B cell (primary cell): Measurements from ENCODE around the gene DCDC1. TPM values are rescaled to one million over a fixed set of nuclear protein-coding genes. Genes with fewer than 3 reads are reported as not detected.
"Not testable (repeated sequence)": the region's sequence is repeated elsewhere in the genome, so short reads cannot be mapped to it uniquely, and the experiment has no call there.

Experiments used
- ATAC-seq: fragments of 200-7000 bp; cut with Tn5 transposase; one replicate; pipeline ENCODE4 v1.10.0; 2021; ENCODE audit warnings: low read depth, mild to moderate bottlenecking, moderate number of reproducible peaks, moderate library complexity
- CTCF ChIA-PET: fragments of 350-600 bp; sonication (Branson Sonifier 250); formaldehyde crosslinking; loops from one replicate; lab custom pipeline; 2021; ENCODE audit warnings: antibody characterized with exemption, inconsistent platforms; lab: Charles Lee
- POLR2A ChIA-PET: fragments of 350-600 bp; sonication (Branson Sonifier 250); formaldehyde crosslinking; loops from one replicate; lab custom pipeline; 2021; ENCODE audit warnings: antibody characterized with exemption; lab: Charles Lee
- DNase-seq: peaks from one replicate; pipeline ENCODE4 v3.0.0; 2013
- H2AFZ ChIP-seq: 2 replicates; pipeline ENCODE4 v1.6.1; 2012; ENCODE audit warnings: mild to moderate bottlenecking, low read depth, low read length; ENCODE audit not compliant: insufficient read depth, poor library complexity, severe bottlenecking
- H3K27ac ChIP-seq, 2 donors: 1 replicate in 1 of 2; 2 replicates in 1 of 2; pipeline ENCODE4 v1.5.1; 2012 to 2013; ENCODE audit warnings: low read length in 2 of 2, mild to moderate bottlenecking in 2 of 2, moderate library complexity in 1 of 2
- H3K27me3 ChIP-seq, 4 experiments: fragments of 200-600 bp in 1 of 4; sonication (generic) in 1 of 4; replicated peaks in 1 of 4; 1 replicate in 2 of 4; 2 replicates in 2 of 4; pipeline versions ENCODE4 v1.6.1 to v1.7.0; 2013 to 2016; ENCODE audit warnings: low read length in 3 of 4, mild to moderate bottlenecking in 2 of 4, mixed read lengths in 1 of 4, moderate library complexity in 1 of 4; ENCODE audit not compliant: insufficient read depth in 4 of 4, control insufficient read depth in 3 of 4; ENCODE audit errors: control extremely low read depth in 1 of 4
- H3K36me3 ChIP-seq, 2 experiments: replicated peaks in 1 of 2; 1 replicate in 1 of 2; 2 replicates in 1 of 2; pipeline versions ENCODE4 v1.6.1 to v1.7.1; 2013; ENCODE audit warnings: low read length in 1 of 2; ENCODE audit not compliant: insufficient read depth in 2 of 2, control insufficient read depth in 1 of 2; ENCODE audit errors: control extremely low read depth in 1 of 2, extremely low read depth in 1 of 2
- H3K4me1 ChIP-seq, 2 donors: fragments of 200-600 bp in 1 of 2; sonication (generic) in 1 of 2; 1 replicate in 1 of 2; 2 replicates in 1 of 2; pipeline versions ENCODE4 v1.5.1 to v1.6.1; 2013 to 2017; ENCODE audit warnings: low read length in 2 of 2; ENCODE audit not compliant: control insufficient read depth in 2 of 2, insufficient read depth in 2 of 2
- H3K4me2 ChIP-seq: replicated peaks from 2 replicates; pipeline ENCODE3; 2012; ENCODE audit warnings: mild to moderate bottlenecking, low read depth, low read length; ENCODE audit not compliant: poor library complexity, severe bottlenecking
- H3K4me3 ChIP-seq, 5 experiments: fragments of 200-600 bp in 1 of 5; sonication (generic) in 1 of 5; 1 replicate in 3 of 5; 2 replicates in 2 of 5; pipeline versions ENCODE4 v1.5.1 to v1.7.0; 2011 to 2016; ENCODE audit warnings: low read length in 4 of 5, mild to moderate bottlenecking in 4 of 5, low read depth in 2 of 5, control low read depth in 1 of 5, moderate library complexity in 1 of 5; ENCODE audit not compliant: insufficient read depth in 1 of 5; ENCODE audit errors: control extremely low read depth in 1 of 5, extremely low read depth in 1 of 5
- H3K79me2 ChIP-seq: fragments of 200-600 bp; sonication (generic); one replicate; pipeline ENCODE4 v1.6.0; 2016; ENCODE audit warnings: low read length; ENCODE audit not compliant: control insufficient read depth, insufficient read depth
- H3K9ac ChIP-seq: fragments of 200-600 bp; sonication (generic); 2 replicates; pipeline ENCODE4 v1.6.1; 2017; ENCODE audit warnings: mild to moderate bottlenecking, low read length, moderate library complexity
- H3K9me3 ChIP-seq, 3 donors: one replicate each; pipeline versions ENCODE4 v1.6.1 to v1.7.1; 2013; ENCODE audit warnings: low read length in 2 of 3; ENCODE audit not compliant: control insufficient read depth in 2 of 3, insufficient read depth in 1 of 3; ENCODE audit errors: control extremely low read depth in 1 of 3
- H4K20me1 ChIP-seq: 2 replicates; pipeline ENCODE4 v1.6.0; 2012; ENCODE audit warnings: mild to moderate bottlenecking, low read length; ENCODE audit not compliant: insufficient read depth, control insufficient read depth, poor library complexity, severe bottlenecking
- H3K27ac Mint-ChIP-seq: one replicate; pipeline ENCODE4 v1.8.0; 2021; ENCODE audit warnings: mixed read lengths
- H3K27me3 Mint-ChIP-seq: one replicate; pipeline ENCODE4 v1.8.0; 2021; ENCODE audit warnings: mixed read lengths
- H3K4me1 Mint-ChIP-seq: one replicate; pipeline ENCODE4 v1.8.0; 2021; ENCODE audit warnings: mixed read lengths
- H3K4me3 Mint-ChIP-seq: one replicate; pipeline ENCODE4 v1.8.0; 2021; ENCODE audit warnings: mixed read lengths
- H3K9me3 Mint-ChIP-seq: one replicate; pipeline ENCODE4 v1.8.0; 2022; ENCODE audit warnings: mixed read lengths; ENCODE audit not compliant: insufficient read depth
- CTCF ChIP-seq: fragments of 200-600 bp; IDR thresholded peaks from one replicate; pipeline ENCODE4 v1.8.0; 2022; ENCODE audit warnings: antibody characterized with exemption, mild to moderate bottlenecking
- EZH2 ChIP-seq: IDR thresholded peaks from 2 replicates; pipeline ENCODE4 v1.6.1; 2012; ENCODE audit warnings: borderline replicate concordance, low read depth, mild to moderate bottlenecking, moderate library complexity, low read length; ENCODE audit not compliant: insufficient read depth, poor library complexity, severe bottlenecking
- WGBS: methylation state at CpG from one replicate; pipeline ENCODE4 v1.1.5; 2013; ENCODE audit warnings: missing lambda C conversion rate; ENCODE audit not compliant: insufficient coverage; 5-methylcytosine and 5-hydroxymethylcytosine counted together
- intact Hi-C: fragments of 100-400 bp; cut with micrococcal nuclease; formaldehyde crosslinking; loops from one replicate; pipeline ENCODE4 v1.10.0; 2022
- polyA plus RNA-seq: library from polyadenylated mRNA; depleted of rRNA; stranded (reverse); fragments of >200 nt; gene quantifications from 2 replicates; pipeline ENCODE4 v1.2.3, GENCODE V29; 2012
- total RNA-seq, 2 donors: library from RNA; stranded (reverse); fragments of 120-200 nt in 1 of 2; gene quantifications; 1 replicate in 1 of 2; 2 replicates in 1 of 2; pipeline versions ENCODE4 v1.2.3 to v1.2.4, GENCODE V29; 2013 to 2022

Gene DCDC1
- total and polyA plus RNA-seq, 2 donors (not counting 1 experiment from before 2014, with no cell fraction given), result not detected

DNA sequence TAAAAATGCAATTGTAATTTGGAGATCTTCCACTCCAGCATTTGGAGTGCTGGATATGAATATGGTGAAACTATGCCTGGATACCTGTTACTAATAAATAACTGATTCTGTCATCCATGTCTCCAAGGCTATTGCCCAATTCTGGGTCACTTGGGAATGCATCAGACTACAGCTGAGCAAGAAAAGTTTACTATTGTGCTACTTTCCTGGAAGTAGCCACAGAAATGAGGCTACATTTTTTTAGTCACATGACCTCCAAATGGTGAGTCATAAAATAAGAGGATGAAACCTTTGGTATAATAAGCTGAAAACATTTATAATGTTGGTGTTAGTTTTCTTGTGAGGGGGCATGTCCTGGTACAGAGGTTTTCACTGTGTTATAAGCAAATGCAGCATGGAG, 44.4 kb downstream of the DCDC1 start:
- H3K27ac ChIP-seq, result no peak overlapping the region
- no peak for TF ChIP-seq EZH2
- H3K4me2 ChIP-seq, result no peak overlapping the region
- ATAC-seq (no peak), DNase-seq (no peak)
- ChIA-PET CTCF (no interaction called here), POLR2A (no interaction called here)
- no peak overlapping the region for H3K27ac Mint-ChIP-seq
- no peaks in the 10 kb centered on the region for H4K20me1 ChIP-seq
- H3K4me1 ChIP-seq, result no peaks in the 10 kb centered on the region
- H3K4me3 Mint-ChIP-seq, result no peak overlapping the region
- no peak overlapping the region for H3K9ac ChIP-seq
- no peaks in the 10 kb centered on the region for H3K9me3 Mint-ChIP-seq
- no peak overlapping the region for H2AFZ ChIP-seq
- H3K4me1 Mint-ChIP-seq, result peaks cover 3% of the 10 kb centered on the region
- H3K27me3 Mint-ChIP-seq, result no peaks in the 10 kb centered on the region
- no peaks in the 10 kb centered on the region for H3K27me3 ChIP-seq
- H3K4me3 ChIP-seq, result no peak overlapping the region
- H3K36me3 ChIP-seq, result no peaks in the 10 kb centered on the region
- intact Hi-C loops, result no loop called here
- no peaks in the 10 kb centered on the region for H3K79me2 ChIP-seq
- H3K9me3 ChIP-seq, result no peaks in the 10 kb centered on the region

DNA sequence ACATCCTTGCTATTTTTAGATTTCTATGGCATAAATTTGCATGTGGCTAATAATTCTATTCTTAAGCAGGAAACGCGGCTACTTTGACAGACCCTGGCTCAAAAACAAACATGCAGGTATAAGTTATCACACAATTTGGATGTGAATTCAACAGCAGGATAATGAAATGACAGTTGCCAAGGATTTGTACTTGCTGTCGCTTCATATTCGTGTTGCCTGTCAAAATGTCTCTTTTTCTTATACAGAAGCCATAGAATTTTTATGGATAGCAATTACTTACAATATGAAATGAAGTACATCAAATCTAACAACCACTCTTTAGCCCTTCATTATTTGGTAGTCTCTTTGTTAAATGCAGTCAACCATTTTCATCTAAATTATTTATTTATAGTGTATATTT, 46.4 kb downstream of the DCDC1 start:
- TF ChIP-seq EZH2 (no peak), CTCF (no peak)
- H3K27me3 Mint-ChIP-seq, result no peaks in the 10 kb centered on the region
- Histone ChIP-seq H2AFZ (no peak overlapping the region), H4K20me1 (no peaks in the 10 kb centered on the region), H3K27ac (no peak overlapping the region), H3K9me3 (no peaks in the 10 kb centered on the region), H3K4me1 (no peaks in the 10 kb centered on the region), H3K4me2 (no peak overlapping the region), H3K36me3 (no peaks in the 10 kb centered on the region), H3K4me3 (no peak overlapping the region), H3K79me2 (no peaks in the 10 kb centered on the region), H3K27me3 (no peaks in the 10 kb centered on the region), H3K9ac (no peak overlapping the region)
- 90% methylated on average over 2 of the region's 4 CpGs for WGBS
- intact Hi-C loops, result no loop called here
- no peak overlapping the region for H3K4me3 Mint-ChIP-seq
- H3K27ac Mint-ChIP-seq, result no peak overlapping the region
- peaks cover 3% of the 10 kb centered on the region for H3K4me1 Mint-ChIP-seq
- H3K9me3 Mint-ChIP-seq, result no peaks in the 10 kb centered on the region
- ChIA-PET POLR2A (no interaction called here), CTCF (no interaction called here)
- ATAC-seq (no peak), DNase-seq (no peak)

DNA sequence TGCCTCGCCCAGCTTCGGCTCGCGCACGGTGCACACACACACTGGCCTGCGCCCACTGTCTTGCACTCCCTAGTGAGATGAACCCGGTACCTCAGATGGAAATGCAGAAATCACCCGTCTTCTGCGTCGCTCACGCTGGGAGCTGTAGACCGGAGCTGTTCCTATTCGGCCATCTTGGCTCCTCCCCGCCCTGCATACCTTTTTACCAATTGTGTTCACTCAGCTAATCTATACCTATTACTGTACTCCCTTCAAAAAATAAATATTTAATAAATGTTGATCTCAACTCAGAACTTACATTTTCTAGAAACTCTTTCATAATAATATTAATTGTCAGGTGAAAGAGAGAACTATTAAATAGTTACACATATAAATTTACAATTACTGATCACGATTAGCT, 48.0 kb downstream of the DCDC1 start:
- H3K27me3 Mint-ChIP-seq, H3K27ac ChIP-seq, H3K79me2 ChIP-seq, H3K9ac ChIP-seq, H4K20me1 ChIP-seq, H3K4me3 Mint-ChIP-seq, H3K9me3 Mint-ChIP-seq, H2AFZ ChIP-seq, POLR2A ChIA-PET, H3K9me3 ChIP-seq, CTCF ChIA-PET, H3K36me3 ChIP-seq, H3K4me1 ChIP-seq, H3K4me3 ChIP-seq, ATAC-seq, DNase-seq, H3K27me3 ChIP-seq, H3K27ac Mint-ChIP-seq, H3K4me1 Mint-ChIP-seq, H3K4me2 ChIP-seq, intact Hi-C loops: not testable (repeated sequence)
- 71% methylated on average over 2 of the region's 15 CpGs for WGBS
